HG03442 (cell line): ENCODE measurements around the gene FGF14.

ENCODE experiments used
- ATAC-seq: cut with Tn5 transposase; IDR thresholded peaks from one replicate; pipeline ENCODE4 v1.9.1; 2021; ENCODE audit warnings: mild to moderate bottlenecking, moderate library complexity; ENCODE audit not compliant: unreplicated experiment

FGF14 gene

GRCh38 chr13:102198418-102199311 lies 203.2 kb downstream of the FGF14 start:
- ATAC-seq = no peak

- no peak for ATAC-seq
Measured at GRCh38 chr13:102197193-102197592, 204.7 kb downstream of the FGF14 start.

- no peak for ATAC-seq
Measured at GRCh38 chr13:102195566-102196462, 206.0 kb downstream of the FGF14 start.

GRCh38 chr13:102192858-102193257 lies 209.0 kb downstream of the FGF14 start:
- no peak for ATAC-seq

- no peak for ATAC-seq
Measured at GRCh38 chr13:102191951-102192502, 209.8 kb downstream of the FGF14 start.

- ATAC-seq = no peak
Measured at GRCh38 chr13:102190930-102191329, 210.9 kb downstream of the FGF14 start.

- no peak for ATAC-seq
Measured at GRCh38 chr13:102187313-102187712, 214.5 kb downstream of the FGF14 start.

- no peak for ATAC-seq
Measured at GRCh38 chr13:102185375-102185984, 216.4 kb downstream of the FGF14 start.

GRCh38 chr13:102183509-102184182 lies 218.2 kb downstream of the FGF14 start:
- no peak for ATAC-seq

- no peak for ATAC-seq
Measured at GRCh38 chr13:102182170-102182569, 219.7 kb downstream of the FGF14 start.

- ATAC-seq = no peak
Measured at GRCh38 chr13:102177431-102177830, 224.4 kb downstream of the FGF14 start.

- no peak for ATAC-seq
Measured at GRCh38 chr13:102176846-102177245, 225.0 kb downstream of the FGF14 start.

- no peak for ATAC-seq
Measured at GRCh38 chr13:102172406-102172805, 229.4 kb downstream of the FGF14 start.

- no peak for ATAC-seq
Measured at GRCh38 chr13:102170305-102170704, 231.5 kb downstream of the FGF14 start.

GRCh38 chr13:102169471-102170015 lies 232.3 kb downstream of the FGF14 start:
- no peak for ATAC-seq

GRCh38 chr13:102152790-102153189 lies 249.1 kb downstream of the FGF14 start:
- ATAC-seq = no peak

- ATAC-seq = no peak
Measured at GRCh38 chr13:102147353-102147752, 254.5 kb downstream of the FGF14 start.

- ATAC-seq = no peak
Measured at GRCh38 chr13:102145750-102146149, 256.1 kb downstream of the FGF14 start.

- no peak for ATAC-seq
Measured at GRCh38 chr13:102142473-102142826, 259.4 kb downstream of the FGF14 start.
